C4-2B (cell line): ENCODE data around the gene ZNF407.

Experiments used
- H3K27ac ChIP-seq: fragments of 450-650 bp; 2 replicates; pipeline ENCODE4 v1.5.1; 2017
- CTCF ChIP-seq: fragments of 450-650 bp; conservative IDR thresholded peaks from 2 replicates; pipeline ENCODE4 v1.5.1; 2017; ENCODE audit warnings: mild to moderate bottlenecking
- ZFX ChIP-seq: fragments of 450-650 bp; IDR thresholded peaks from 2 replicates; pipeline ENCODE4 v1.6.1; 2017

Gene ZNF407

GRCh38 chr18:74745633-74746403 lies 148.1 kb downstream of the ZNF407 start:
- TF ChIP-seq ZFX (no peak), CTCF (no peak)
- H3K27ac ChIP-seq: no peak overlapping the region

GRCh38 chr18:74748809-74749208 lies 151.1 kb downstream of the ZNF407 start:
- TF ChIP-seq CTCF: no peak
- no peak for TF ChIP-seq ZFX
- no peak overlapping the region for H3K27ac ChIP-seq

- H3K27ac ChIP-seq: no peak overlapping the region
- TF ChIP-seq CTCF (no peak), ZFX (no peak)
Measured at GRCh38 chr18:74758995-74759394, 161.3 kb downstream of the ZNF407 start.

- TF ChIP-seq ZFX (no peak), CTCF (no peak)
- no peak overlapping the region for H3K27ac ChIP-seq
Measured at GRCh38 chr18:74760026-74760425, 162.4 kb downstream of the ZNF407 start.

- no peak overlapping the region for H3K27ac ChIP-seq
- TF ChIP-seq CTCF (no peak), ZFX (no peak)
Measured at GRCh38 chr18:74760436-74760835, 162.8 kb downstream of the ZNF407 start.

- TF ChIP-seq ZFX (no peak), CTCF (no peak)
- H3K27ac ChIP-seq: no peak overlapping the region
Measured at GRCh38 chr18:74766251-74766650, 168.6 kb downstream of the ZNF407 start.

GRCh38 chr18:74768096-74768495 lies 170.4 kb downstream of the ZNF407 start:
- H3K27ac ChIP-seq: no peak overlapping the region

More at GRCh38 chr18:74768096-74768495, 170.4 kb downstream of the ZNF407 start:
- TF ChIP-seq ZFX: no peak
- no peak for TF ChIP-seq CTCF
